B cell (primary cell): ENCODE data around the gene FAF1.

Experiments
- EZH2 ChIP-seq: IDR thresholded peaks from 2 replicates; pipeline ENCODE4 v1.6.1; 2012; ENCODE audit warnings: borderline replicate concordance, low read depth, mild to moderate bottlenecking, moderate library complexity, low read length; ENCODE audit not compliant: insufficient read depth, poor library complexity, severe bottlenecking
- TF ChIP-seq, protein P1 (sequence below): fragments of 200-600 bp; IDR thresholded peaks from one replicate; pipeline ENCODE4 v1.8.0; 2022; ENCODE audit warnings: antibody characterized with exemption, mild to moderate bottlenecking

DNA sequence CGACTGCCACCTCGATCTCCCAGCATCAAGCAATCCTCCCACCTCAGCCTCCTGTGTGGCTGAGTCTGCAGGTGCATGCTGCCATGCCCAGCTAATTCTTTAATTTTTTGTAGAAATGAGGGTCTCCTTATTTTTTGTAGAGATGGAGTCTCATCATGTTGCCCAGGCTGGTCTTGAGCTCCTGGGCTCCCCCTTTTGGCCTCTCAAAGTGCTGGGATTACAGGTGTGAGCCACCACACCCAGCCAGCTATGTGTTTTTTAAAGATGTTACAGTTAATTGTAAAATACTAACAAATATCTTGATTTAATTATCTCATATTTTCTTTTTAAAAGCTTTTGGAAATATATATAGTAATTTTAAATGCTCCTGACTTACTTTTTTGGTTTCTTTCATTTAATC, 355.5 kb downstream of the FAF1 start:
- TF ChIP-seq, protein P1, sequence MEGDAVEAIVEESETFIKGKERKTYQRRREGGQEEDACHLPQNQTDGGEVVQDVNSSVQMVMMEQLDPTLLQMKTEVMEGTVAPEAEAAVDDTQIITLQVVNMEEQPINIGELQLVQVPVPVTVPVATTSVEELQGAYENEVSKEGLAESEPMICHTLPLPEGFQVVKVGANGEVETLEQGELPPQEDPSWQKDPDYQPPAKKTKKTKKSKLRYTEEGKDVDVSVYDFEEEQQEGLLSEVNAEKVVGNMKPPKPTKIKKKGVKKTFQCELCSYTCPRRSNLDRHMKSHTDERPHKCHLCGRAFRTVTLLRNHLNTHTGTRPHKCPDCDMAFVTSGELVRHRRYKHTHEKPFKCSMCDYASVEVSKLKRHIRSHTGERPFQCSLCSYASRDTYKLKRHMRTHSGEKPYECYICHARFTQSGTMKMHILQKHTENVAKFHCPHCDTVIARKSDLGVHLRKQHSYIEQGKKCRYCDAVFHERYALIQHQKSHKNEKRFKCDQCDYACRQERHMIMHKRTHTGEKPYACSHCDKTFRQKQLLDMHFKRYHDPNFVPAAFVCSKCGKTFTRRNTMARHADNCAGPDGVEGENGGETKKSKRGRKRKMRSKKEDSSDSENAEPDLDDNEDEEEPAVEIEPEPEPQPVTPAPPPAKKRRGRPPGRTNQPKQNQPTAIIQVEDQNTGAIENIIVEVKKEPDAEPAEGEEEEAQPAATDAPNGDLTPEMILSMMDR, result no peak
- no peak for TF ChIP-seq EZH2
